Pancreas (tissue), 10 donors: Measurements from ENCODE around the gene INTU. TPM values are rescaled to one million over a fixed set of nuclear protein-coding genes. Genes with fewer than 3 reads are reported as not detected.

Source experiments
- ATAC-seq, 4 donors: fragments of 200-7000 bp; cut with Tn5 transposase; one replicate each; pipeline versions ENCODE4 v1.8.0 to v1.9.1; 2020; ENCODE audit warnings: mild to moderate bottlenecking in 4 of 4, moderate library complexity in 4 of 4
- DNase-seq, 6 donors: peaks; one replicate each; pipeline ENCODE4 v3.0.0-alpha.2; 2020
- FAIRE-seq: peaks from 2 replicates; lab custom pipeline; 2012; peaks lifted over from hg19 to GRCh38; lab: Jason Lieb, UNC
- H3K27ac ChIP-seq, 4 donors: fragments of 200-600 bp; sonication (generic); 1 replicate in 3 of 4; 2 replicates in 1 of 4; pipeline versions ENCODE4 v1.5.0 to v1.8.0; 2020
- H3K27me3 ChIP-seq, 4 donors: fragments of 200-600 bp; one replicate each; pipeline ENCODE4 v1.8.0; 2021
- H3K36me3 ChIP-seq, 3 donors: fragments of 200-600 bp; sonication (generic) in 1 of 3; one replicate each; pipeline versions ENCODE4 v1.5.0 to v1.8.0; 2020 to 2021
- H3K4me1 ChIP-seq, 3 donors: fragments of 200-600 bp; one replicate each; pipeline ENCODE4 v1.8.0; 2021
- H3K4me3 ChIP-seq, 4 donors: fragments of 200-600 bp; sonication (generic) in 2 of 4; one replicate each; pipeline versions ENCODE4 v1.5.0 to v1.8.0; 2020 to 2021
- H3K9me3 ChIP-seq, 4 donors: fragments of 200-600 bp; one replicate each; pipeline ENCODE4 v1.8.0; 2021
- CTCF ChIP-seq, 4 donors: fragments of 200-600 bp; sonication (generic) in 3 of 4; IDR thresholded peaks; one replicate each; pipeline versions ENCODE4 v1.5.0 to v1.8.0; 2021; ENCODE audit warnings: antibody characterized with exemption in 4 of 4
- WGBS, 2 donors: extraction: QIAGEN DNeasy Blood & Tissue Kit; methylation state at CpG; one replicate each; pipeline ENCODE4 v1.1.7; 2013; 5-methylcytosine and 5-hydroxymethylcytosine counted together
- intact Hi-C, 3 donors: fragments of 100-400 bp; cut with DNase I; formaldehyde crosslinking; loops; one replicate each; pipeline versions ENCODE4 v1.11.1 to v1.14.2; 2022
- polyA plus RNA-seq, 2 donors: library from polyadenylated mRNA; stranded (reverse); fragments of 200-250 nt; gene quantifications; one replicate each; pipeline ENCODE4 v1.2.3, GENCODE V29; 2013
- total RNA-seq, 6 donors: library from RNA; stranded (reverse); fragmentation: NEBNext Ultra II Directional in 4 of 6; extraction: Animal tissue kit (Norgen Biotek cat#: 25700) in 4 of 6; gene quantifications; one replicate each; pipeline versions ENCODE4 v1.2.1 to v1.2.4, GENCODE V29; 2021 to 2023
- donor health status: healthy with polysubstance abuse.
- donor health status: DM: no; HTN: no; CAD: no; lungs with moderate emphysema.
- donor health status: DM: no; HTN: no; CAD: no.
- donor health status: control.
- donor health status: control.
- donor health status: Bipolar disorder and iron deficiency.
- donor health status: DM: yes; HTN: yes; CAD: no.
- donor health status: DM: no; HTN: no; CAD: no.
- donor health status: DM: no; HTN: no; CAD: no.
- donor health status: DM: yes; HTN: yes; CAD: no.

The INTU gene
- total and polyA plus RNA-seq, 8 donors, result 1.7 to 8.1 (median 4.1) TPM

- intact Hi-C loops, result loop anchor here in 2 of 3 donors (5.0 to 10.0 kb wide), 2 partner anchors 131 to 134 kb away; partner anchors contain the start of gene SLC25A31 (in 2 of the 2)
- no peak for TF ChIP-seq CTCF (IDR thresholded peaks at IDR 0.05)
- FAIRE-seq (peak; percentile 9), DNase-seq (no peak), ATAC-seq (no peak)
- 70 to 80% methylated on average over 1 of the region's 1 CpG for WGBS, 2 donors
- no peaks in the 10 kb centered on the region for H3K9me3 ChIP-seq
- no peak overlapping the region for H3K4me3 ChIP-seq
- H3K27me3 ChIP-seq, result peaks cover 0 to 11% (median 5%) of the 10 kb centered on the region in 4 donors
- no peak overlapping the region for H3K27ac ChIP-seq
- no peaks in the 10 kb centered on the region for H3K36me3 ChIP-seq
- no peaks in the 10 kb centered on the region for H3K4me1 ChIP-seq
These were observed 31.7 kb upstream of the INTU start for GRCh38 chr4:127601029-127601428.

DNA sequence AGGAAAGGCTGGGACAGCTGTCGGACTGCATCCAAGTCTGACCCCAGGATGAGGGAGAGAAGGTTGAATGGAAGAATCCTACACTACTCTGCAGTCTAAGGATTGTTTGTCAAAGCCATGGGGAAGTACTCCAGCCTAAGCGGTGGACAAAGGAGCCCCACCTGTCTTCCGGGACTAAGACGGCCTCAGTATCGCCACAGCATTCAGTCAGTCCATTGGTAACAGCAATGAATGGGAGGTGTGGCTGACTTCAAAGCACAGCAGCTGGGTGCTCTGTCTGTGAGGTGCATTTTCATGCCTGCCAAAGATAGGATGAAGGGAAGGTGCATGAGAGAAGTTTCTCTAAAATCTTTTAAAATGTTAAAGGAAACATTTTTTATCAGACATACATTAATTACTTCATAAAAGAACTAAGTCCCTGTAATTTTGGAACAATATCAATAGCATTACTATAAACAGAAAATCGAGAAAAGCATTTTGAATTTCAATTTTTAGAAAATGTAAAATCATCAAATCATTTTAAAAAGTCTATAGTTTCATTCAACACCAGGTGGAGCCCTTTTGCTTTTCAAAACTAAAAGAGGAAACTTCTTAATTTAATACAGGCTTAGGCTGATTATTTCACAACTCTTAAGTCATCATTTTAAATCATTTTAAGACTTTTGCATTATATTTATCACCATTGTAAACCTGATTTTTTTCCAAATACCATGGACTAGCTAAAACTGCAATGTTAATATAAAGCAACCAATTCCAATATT, 27.6 kb upstream of the INTU start:
- H3K4me3 ChIP-seq, result no peak overlapping the region
- ATAC-seq (peak in 3 of 4 donors; percentile 56 to 67 (median 63)), DNase-seq (no peak), FAIRE-seq (peak; percentile 97)
- no peaks in the 10 kb centered on the region for H3K9me3 ChIP-seq
- WGBS, 2 donors, result 8 to 9% methylated on average over 6 of the region's 6 CpGs
- H3K4me1 ChIP-seq, result no peaks in the 10 kb centered on the region
- no peak overlapping the region for H3K27ac ChIP-seq
- intact Hi-C loops, result loop anchor here (5.0 to 10.0 kb wide), 2 partner anchors 127 to 130 kb away; partner anchors contain the start of gene SLC25A31 (in 3 of the 3)
- H3K27me3 ChIP-seq, result peaks cover 0 to 11% (median 5%) of the 10 kb centered on the region in 4 donors
- TF ChIP-seq CTCF (IDR thresholded peaks at IDR 0.05), result peak in 3 of 4 donors; percentile 19 to 33 (median 31)
- H3K36me3 ChIP-seq, result no peaks in the 10 kb centered on the region

- Histone ChIP-seq H3K9me3 (no peaks in the 10 kb centered on the region), H3K27me3 (peaks cover 0 to 11% (median 5%) of the 10 kb centered on the region in 4 donors), H3K27ac (no peak overlapping the region), H3K4me1 (no peaks in the 10 kb centered on the region), H3K36me3 (no peaks in the 10 kb centered on the region), H3K4me3 (no peak overlapping the region)
- TF ChIP-seq CTCF (IDR thresholded peaks at IDR 0.05), result no peak
- intact Hi-C loops, result loop anchor here in 2 of 3 donors (5.0 to 10.0 kb wide), 2 partner anchors 125 to 128 kb away; partner anchors contain the start of gene SLC25A31 (in 2 of the 2)
- no peak for DNase-seq
- peak; percentile 49 for FAIRE-seq
- no peak for ATAC-seq
These were observed 25.9 kb upstream of the INTU start for GRCh38 chr4:127606823-127607222.

DNA sequence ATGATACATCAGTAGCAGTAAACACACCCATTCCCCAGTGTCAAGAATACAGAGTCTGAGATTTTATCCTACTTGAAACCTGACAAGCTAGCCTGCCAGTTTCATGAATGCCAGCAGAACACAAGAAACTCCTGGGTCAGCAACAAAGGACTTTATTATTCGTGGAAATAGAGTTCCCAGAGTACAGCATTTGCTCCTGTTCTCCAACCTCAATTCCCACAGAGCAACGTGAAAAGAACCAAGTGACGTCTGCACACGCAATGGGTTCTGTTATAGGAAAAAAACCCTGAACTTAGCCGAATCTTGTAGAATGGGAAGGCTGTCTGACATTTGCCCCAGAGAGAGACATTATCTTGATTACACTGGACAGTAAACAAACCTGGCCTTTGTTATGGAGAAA, 23.3 kb upstream of the INTU start:
- no peak overlapping the region for H3K27ac ChIP-seq
- peaks cover 0 to 8% (median 5%) of the 10 kb centered on the region in 4 donors for H3K27me3 ChIP-seq
- TF ChIP-seq CTCF (IDR thresholded peaks at IDR 0.05), result no peak
- H3K4me1 ChIP-seq, result no peaks in the 10 kb centered on the region
- WGBS, 2 donors, result 28 to 36% methylated on average over 5 of the region's 5 CpGs
- intact Hi-C loops, result loop anchor here in 2 of 3 donors (5.0 to 10.0 kb wide), 2 partner anchors 123 to 125 kb away; partner anchors contain the start of gene SLC25A31 (in 2 of the 2)
- ATAC-seq, result no peak
- DNase-seq, result no peak
- FAIRE-seq, result no peak
- no peak overlapping the region for H3K4me3 ChIP-seq
- H3K9me3 ChIP-seq, result no peaks in the 10 kb centered on the region
- H3K36me3 ChIP-seq, result no peaks in the 10 kb centered on the region

GRCh38 chr4:127610488-127610887, 22.3 kb upstream of the INTU start:
- Histone ChIP-seq H3K4me1 (no peaks in the 10 kb centered on the region), H3K36me3 (no peaks in the 10 kb centered on the region), H3K4me3 (no peak overlapping the region), H3K27me3 (peaks cover 0 to 3% (median 0%) of the 10 kb centered on the region in 4 donors), H3K27ac (no peak overlapping the region), H3K9me3 (no peaks in the 10 kb centered on the region)
- FAIRE-seq (no peak), ATAC-seq (no peak), DNase-seq (no peak)
- no peak for TF ChIP-seq CTCF (IDR thresholded peaks at IDR 0.05)
- intact Hi-C loops, result no loop called here
- 82 to 88% methylated on average over 3 of the region's 3 CpGs for WGBS, 2 donors
